ENCODE results near the gene SCRT2. TPM values are rescaled to one million over a fixed set of nuclear protein-coding genes. Genes with fewer than 3 reads are reported as not detected.

SCRT2 gene
- total RNA-seq, 4 donors from 2014 or later: not detected

DNA sequence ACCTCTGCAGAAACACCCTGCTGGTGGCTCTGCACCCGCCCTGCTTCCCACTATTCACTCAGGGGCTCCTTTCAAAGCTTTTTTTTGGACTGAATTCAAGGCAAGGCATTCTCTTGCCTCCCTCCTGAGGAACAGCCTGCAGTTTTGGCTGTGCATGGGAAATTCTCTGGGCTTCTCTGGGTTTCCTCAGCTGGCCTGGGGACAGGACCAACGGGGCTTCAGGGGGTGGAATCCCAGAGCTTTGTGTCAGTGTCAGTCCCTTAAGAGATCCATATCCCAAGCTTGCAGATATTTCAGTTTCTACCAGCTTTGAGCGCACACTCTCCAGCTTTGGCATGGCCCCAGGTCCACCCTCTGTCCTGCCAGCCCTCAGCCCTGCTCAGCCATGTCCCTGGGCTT is 2.0 kb downstream of the SCRT2 start:
- DNase-seq (ENCODE audit: low spot score) (no peak), ATAC-seq (ENCODE audit: low FRiP score) (no peak)
- TF ChIP-seq, protein P1, sequence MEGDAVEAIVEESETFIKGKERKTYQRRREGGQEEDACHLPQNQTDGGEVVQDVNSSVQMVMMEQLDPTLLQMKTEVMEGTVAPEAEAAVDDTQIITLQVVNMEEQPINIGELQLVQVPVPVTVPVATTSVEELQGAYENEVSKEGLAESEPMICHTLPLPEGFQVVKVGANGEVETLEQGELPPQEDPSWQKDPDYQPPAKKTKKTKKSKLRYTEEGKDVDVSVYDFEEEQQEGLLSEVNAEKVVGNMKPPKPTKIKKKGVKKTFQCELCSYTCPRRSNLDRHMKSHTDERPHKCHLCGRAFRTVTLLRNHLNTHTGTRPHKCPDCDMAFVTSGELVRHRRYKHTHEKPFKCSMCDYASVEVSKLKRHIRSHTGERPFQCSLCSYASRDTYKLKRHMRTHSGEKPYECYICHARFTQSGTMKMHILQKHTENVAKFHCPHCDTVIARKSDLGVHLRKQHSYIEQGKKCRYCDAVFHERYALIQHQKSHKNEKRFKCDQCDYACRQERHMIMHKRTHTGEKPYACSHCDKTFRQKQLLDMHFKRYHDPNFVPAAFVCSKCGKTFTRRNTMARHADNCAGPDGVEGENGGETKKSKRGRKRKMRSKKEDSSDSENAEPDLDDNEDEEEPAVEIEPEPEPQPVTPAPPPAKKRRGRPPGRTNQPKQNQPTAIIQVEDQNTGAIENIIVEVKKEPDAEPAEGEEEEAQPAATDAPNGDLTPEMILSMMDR (IDR thresholded peaks at IDR 0.05): no peak

DNA sequence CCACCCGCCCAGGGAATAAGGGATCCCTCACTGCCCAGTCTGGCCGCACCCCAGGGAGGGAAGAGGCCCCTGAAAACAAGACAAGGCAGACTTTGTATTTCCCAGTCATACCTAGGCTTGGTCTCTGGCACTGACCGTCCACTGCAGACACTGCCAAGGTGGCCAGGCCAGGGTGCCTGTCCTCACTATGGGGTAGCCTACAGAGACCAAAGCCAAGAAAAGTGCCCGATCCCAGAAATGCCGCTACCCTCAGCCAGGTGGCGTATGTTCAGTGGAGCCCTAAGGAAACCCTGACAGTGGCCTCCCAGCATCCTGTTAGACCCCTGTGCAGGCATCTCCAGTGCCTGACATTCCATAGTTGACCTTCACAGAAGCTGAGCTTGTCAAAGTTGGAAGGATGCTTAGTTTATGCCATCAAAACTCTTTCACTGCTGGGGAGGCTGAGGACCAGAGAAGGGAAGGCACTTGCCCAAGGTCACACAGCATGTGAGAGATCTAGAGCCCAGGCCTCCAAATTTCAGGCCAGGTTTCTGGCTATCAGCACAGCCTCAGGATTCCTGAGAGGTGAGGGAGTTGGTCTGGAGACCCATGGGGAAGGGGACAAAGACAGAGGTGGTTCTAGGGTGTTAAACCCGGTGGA is 2.5 kb downstream of the SCRT2 start:
- ATAC-seq (ENCODE audit: low FRiP score) (no peak), DNase-seq (ENCODE audit: low spot score) (no peak)
- TF ChIP-seq, protein P1 (IDR thresholded peaks at IDR 0.05): no peak

DNA sequence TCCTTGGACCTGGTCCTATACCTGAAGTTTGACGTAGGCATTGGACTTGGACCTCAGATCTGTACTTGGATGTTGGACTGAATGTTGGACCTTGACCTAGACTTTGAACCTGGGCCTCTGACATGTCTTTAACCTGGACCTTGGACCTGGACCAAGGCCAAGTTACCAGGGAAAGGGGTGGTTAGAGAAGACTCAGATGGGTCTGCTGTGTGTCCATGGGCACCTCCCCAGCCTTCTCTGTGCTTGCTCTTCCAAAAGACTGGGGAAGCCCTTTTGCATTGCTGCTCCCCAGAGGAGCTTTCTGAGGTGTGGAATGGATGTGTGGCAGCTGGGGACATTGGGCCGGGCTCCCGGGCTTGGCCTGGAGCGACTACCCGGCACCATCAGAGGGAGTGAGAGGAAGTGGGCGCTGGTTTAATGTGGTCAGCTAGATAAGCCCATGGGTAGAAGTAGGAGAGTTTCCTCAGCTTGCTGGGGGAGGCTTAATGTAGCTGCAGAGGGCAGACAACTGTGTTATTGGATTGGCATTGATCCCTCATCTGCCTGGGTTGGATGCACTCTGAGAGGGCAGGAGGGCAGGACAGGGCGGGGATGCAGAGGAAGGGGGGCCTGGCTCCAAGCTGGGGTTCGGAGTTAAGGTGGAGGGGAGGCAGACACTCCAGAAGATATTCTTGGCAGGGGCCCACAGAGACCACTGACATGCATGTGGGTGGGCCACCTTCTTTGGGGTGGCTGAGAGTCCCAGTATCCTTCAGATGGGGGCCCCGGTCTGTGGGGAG is 4.2 kb downstream of the SCRT2 start:
- no peak for DNase-seq (ENCODE audit: low spot score)
- ATAC-seq (ENCODE audit: low FRiP score): no peak
- TF ChIP-seq, protein P1 (IDR thresholded peaks at IDR 0.05): no peak

- no peak for ATAC-seq (ENCODE audit: low FRiP score)
- TF ChIP-seq, protein P1 (IDR thresholded peaks at IDR 0.05): no peak
- DNase-seq (ENCODE audit: low spot score): no peak
Measured at GRCh38 chr20:669573-669972, 6.0 kb downstream of the SCRT2 start.

- DNase-seq (ENCODE audit: low spot score): no peak
- no peak for ATAC-seq (ENCODE audit: low FRiP score)
- TF ChIP-seq, protein P1 (IDR thresholded peaks at IDR 0.05): no peak
Measured at GRCh38 chr20:668638-669037, 7.0 kb downstream of the SCRT2 start.

DNA sequence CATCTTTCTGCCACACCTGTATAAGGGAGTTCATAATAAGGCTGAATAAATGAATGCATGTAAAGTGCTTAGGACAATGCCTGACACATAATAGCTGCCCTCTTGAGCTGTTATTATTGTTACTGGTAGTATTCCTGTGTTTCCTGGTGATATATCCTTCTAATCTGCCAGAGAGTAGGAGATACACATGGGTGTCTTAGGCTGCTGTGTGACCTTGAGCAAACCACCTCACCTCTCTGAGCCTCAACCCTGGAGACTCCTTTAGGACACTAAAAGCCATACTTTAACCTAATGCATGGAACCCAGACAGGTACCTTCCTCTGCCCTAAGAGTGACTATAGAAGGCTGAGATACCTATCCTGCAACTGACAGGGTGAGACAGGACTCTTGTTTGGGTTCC is 7.6 kb downstream of the SCRT2 start:
- ATAC-seq (ENCODE audit: low FRiP score) (no peak), DNase-seq (ENCODE audit: low spot score) (no peak)
- TF ChIP-seq, protein P1 (IDR thresholded peaks at IDR 0.05): no peak
